Measurements from ENCODE around the gene MYL12A. TPM values are rescaled to one million over a fixed set of nuclear protein-coding genes. Genes with fewer than 3 reads are reported as not detected.
A peak's percentile ranks its signal among the peaks of the same experiment; 100 is the strongest.

MYL12A gene
- total and polyA plus RNA-seq, 11 donors: 1,642 to 7,537 (median 4,261) TPM

DNA sequence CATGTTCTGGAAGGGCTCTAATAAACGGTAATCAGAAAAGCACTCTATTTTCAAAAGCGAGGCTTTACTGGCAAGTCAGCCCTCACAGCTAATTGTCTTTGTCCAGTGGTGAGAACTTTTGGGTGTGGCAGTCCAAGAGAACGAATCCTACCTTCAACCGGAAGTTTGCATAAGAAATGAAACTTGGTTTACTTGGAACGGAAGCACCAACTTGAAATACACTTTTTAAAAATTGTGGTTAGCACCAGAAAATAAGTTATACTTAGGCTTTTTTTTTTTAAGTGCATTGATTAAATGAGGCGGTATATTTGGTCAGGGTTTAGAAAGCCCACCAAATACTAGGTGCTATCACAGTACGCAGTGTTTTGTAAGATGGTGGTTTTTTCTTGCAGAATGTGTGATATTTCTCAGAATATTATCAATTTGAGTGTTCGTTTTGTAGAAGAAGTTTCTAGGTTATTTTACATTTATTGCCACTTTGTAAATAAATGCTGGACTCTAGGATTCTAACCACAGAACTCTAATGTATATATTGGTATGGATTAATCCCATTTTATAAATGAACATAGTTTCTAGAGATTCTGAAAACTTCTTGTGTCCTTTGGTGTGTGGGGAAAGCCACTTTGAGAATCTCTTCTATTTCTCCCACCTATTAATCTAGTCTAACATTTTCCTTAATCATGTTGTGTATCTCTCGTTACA is 1.2 kb downstream of the MYL12A start:
- ATAC-seq (no peak), DNase-seq (peak in 1 of 5 donors; percentile 37)
- peaks cover 0 to 62% (median 45%) of the 10 kb centered on the region in 12 donors for H3K4me1 ChIP-seq
- H3K36me3 ChIP-seq: peaks cover 3 to 30% (median 18%) of the 10 kb centered on the region in 9 donors
- 4 to 6% (median 5%) methylated on average over 9 of the region's 9 CpGs for WGBS, 4 donors
- peak overlapping the region; percentile 98 to 100 (median 100) for H3K27ac ChIP-seq
- H3K9me3 ChIP-seq: no peaks in the 10 kb centered on the region
- H3K4me3 ChIP-seq: peak overlapping the region; percentile 68 to 98 (median 90)
- H3K27me3 ChIP-seq: no peaks in the 10 kb centered on the region
- no peak for TF ChIP-seq POLR2A (IDR thresholded peaks at IDR 0.05)
- TF ChIP-seq, protein P1, sequence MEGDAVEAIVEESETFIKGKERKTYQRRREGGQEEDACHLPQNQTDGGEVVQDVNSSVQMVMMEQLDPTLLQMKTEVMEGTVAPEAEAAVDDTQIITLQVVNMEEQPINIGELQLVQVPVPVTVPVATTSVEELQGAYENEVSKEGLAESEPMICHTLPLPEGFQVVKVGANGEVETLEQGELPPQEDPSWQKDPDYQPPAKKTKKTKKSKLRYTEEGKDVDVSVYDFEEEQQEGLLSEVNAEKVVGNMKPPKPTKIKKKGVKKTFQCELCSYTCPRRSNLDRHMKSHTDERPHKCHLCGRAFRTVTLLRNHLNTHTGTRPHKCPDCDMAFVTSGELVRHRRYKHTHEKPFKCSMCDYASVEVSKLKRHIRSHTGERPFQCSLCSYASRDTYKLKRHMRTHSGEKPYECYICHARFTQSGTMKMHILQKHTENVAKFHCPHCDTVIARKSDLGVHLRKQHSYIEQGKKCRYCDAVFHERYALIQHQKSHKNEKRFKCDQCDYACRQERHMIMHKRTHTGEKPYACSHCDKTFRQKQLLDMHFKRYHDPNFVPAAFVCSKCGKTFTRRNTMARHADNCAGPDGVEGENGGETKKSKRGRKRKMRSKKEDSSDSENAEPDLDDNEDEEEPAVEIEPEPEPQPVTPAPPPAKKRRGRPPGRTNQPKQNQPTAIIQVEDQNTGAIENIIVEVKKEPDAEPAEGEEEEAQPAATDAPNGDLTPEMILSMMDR (IDR thresholded peaks at IDR 0.05): no peak
- intact Hi-C loops (cut with DNase I): loop anchor here in 8 of 10 donors (5.0 to 10.0 kb wide), 10 partner anchors 37 to 317 kb away; partner anchors contain the start of gene LPIN2 (in 4 of the 8)

DNA sequence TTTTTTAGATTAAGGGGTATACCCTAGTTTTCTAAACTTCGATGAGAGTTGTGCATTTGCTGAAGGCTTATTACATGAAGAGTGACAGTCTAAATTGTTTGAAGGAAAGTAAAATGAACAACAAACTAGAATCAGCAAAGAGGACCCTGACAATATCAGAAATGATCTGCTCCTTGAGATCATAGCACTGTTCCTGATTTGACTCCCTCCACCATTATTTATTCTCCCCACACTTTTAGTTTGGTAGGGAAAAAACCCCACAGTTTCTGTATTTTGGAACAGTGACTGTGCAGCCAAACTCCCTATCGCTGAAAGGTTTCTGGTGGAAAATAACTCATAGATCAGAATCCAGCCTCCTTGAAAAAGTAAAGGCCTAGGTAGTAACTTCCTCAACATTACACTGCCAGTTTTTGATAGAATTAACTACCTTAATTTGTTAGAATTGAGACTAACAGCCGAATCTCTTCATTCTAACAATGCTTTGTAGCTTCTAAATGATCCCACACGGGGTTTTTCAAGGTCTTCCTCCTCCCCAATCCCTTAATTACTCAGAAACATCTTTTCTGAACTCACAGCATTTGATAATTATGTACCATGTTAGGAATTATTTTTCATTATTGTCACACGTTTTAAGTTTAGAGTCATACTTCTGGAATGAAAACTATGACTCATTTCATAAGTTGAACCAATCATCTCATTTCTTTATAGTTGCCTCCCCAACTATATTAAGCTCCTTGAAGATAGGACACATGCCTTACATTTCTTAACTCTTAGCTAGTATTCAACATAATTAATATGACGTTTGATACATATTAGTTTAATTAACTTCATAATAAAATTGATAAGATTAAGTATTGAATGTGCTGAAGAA is 2.9 kb downstream of the MYL12A start:
- Histone ChIP-seq H3K36me3 (peaks cover 3 to 47% (median 35%) of the 10 kb centered on the region in 9 donors), H3K4me1 (peaks cover 0 to 70% (median 35%) of the 10 kb centered on the region in 12 donors), H3K27me3 (no peaks in the 10 kb centered on the region), H3K9me3 (no peaks in the 10 kb centered on the region), H3K4me3 (peak overlapping the region in 10 of 12 donors; percentile 72 to 98 (median 90)), H3K27ac (peak overlapping the region; percentile 98 to 100 (median 100))
- ATAC-seq (no peak), DNase-seq (no peak)
- no peak for TF ChIP-seq POLR2A (IDR thresholded peaks at IDR 0.05)
- TF ChIP-seq, protein P1 (IDR thresholded peaks at IDR 0.05): no peak
- intact Hi-C loops (cut with DNase I): no loop called here
- 14 to 15% (median 15%) methylated on average over 6 of the region's 6 CpGs for WGBS, 4 donors

DNA sequence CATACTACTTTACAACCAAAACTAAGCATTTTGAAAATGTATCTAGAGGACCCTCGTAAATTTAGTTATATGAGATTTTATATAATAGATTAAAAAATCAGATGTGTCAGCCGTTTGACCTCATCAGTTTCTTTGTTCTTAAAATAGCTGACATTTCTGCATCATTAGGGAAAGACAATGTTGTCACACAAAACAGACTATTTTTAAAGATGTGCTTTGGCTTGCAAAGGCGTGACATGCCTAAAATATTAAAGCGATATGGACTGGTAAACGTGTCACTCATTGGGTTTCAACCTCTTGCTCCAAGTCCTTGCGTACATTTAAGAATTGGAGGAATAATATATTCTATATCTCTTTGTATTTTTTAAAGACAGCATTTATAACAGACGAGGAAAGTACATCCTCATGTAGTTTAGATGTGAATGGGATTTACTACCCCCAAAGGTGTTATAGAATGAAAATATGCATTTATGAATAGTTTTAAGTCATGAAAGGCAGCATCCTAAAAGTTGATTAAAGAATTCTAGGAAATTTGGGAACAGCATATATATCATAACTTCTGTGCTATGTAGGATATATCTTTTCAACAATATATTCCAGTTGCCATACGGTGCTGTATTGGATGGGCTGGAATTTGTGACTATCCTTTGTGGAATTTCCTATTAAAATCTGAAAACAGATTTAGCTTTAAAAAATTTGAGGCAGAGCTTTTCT is 3.8 kb downstream of the MYL12A start:
- Histone ChIP-seq H3K4me3 (peak overlapping the region in 10 of 12 donors; percentile 18 to 94 (median 79)), H3K27me3 (no peaks in the 10 kb centered on the region), H3K36me3 (peaks cover 3 to 56% (median 44%) of the 10 kb centered on the region in 9 donors), H3K27ac (peak overlapping the region; percentile 98 to 100 (median 100)), H3K9me3 (no peaks in the 10 kb centered on the region), H3K4me1 (peaks cover 0 to 75% (median 31%) of the 10 kb centered on the region in 12 donors)
- intact Hi-C loops (cut with DNase I): no loop called here
- 18 to 23% (median 20%) methylated on average over 8 of the region's 8 CpGs for WGBS, 4 donors
- TF ChIP-seq POLR2A (IDR thresholded peaks at IDR 0.05): peak in 1 of 2 donors; percentile 18
- TF ChIP-seq, protein P1 (IDR thresholded peaks at IDR 0.05): peak in 1 of 12 donors; percentile 6
- DNase-seq (no peak), ATAC-seq (peak in 3 of 4 donors; percentile 18 to 22 (median 22))

Measured in heart left ventricle (tissue), 16 donors.